ENCODE measurements around the gene PGK1.

DNA sequence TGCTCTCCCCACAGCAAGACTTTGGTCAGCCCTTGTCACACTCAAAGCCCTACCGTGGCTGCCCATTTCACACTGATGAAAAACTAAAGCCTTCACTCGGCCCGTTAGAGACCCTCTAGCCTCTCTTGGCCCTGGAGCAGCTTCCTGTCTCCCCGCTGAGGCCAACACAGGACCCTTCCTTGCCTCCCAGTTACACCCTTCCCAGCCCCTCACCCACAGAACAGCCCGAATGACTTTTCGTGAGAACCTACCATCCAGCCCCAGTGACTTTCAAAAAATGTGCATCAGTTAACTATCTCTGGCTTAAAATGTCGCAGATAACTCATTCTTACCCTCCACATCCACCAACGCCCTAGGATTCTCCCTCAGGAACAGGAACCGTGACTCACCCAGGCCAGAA, 36.2 kb downstream of the PGK1 start:
- TF ChIP-seq, protein P1, sequence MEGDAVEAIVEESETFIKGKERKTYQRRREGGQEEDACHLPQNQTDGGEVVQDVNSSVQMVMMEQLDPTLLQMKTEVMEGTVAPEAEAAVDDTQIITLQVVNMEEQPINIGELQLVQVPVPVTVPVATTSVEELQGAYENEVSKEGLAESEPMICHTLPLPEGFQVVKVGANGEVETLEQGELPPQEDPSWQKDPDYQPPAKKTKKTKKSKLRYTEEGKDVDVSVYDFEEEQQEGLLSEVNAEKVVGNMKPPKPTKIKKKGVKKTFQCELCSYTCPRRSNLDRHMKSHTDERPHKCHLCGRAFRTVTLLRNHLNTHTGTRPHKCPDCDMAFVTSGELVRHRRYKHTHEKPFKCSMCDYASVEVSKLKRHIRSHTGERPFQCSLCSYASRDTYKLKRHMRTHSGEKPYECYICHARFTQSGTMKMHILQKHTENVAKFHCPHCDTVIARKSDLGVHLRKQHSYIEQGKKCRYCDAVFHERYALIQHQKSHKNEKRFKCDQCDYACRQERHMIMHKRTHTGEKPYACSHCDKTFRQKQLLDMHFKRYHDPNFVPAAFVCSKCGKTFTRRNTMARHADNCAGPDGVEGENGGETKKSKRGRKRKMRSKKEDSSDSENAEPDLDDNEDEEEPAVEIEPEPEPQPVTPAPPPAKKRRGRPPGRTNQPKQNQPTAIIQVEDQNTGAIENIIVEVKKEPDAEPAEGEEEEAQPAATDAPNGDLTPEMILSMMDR (conservative IDR thresholded peaks at IDR 0.05; ENCODE audit: low read depth in 2 of 2), result no peak
- TF ChIP-seq EZH2 (IDR thresholded peaks at IDR 0.05; ENCODE audit: low read depth, unreplicated experiment) (no peak), POLR2AphosphoS5 (IDR thresholded peaks at IDR 0.05; ENCODE audit: low read depth) (no peak), ETS1 (IDR thresholded peaks at IDR 0.05) (no peak), EZH2phosphoT487 (IDR thresholded peaks at IDR 0.05; ENCODE audit: unreplicated experiment) (no peak)
- TF ChIP-seq, protein P2, sequence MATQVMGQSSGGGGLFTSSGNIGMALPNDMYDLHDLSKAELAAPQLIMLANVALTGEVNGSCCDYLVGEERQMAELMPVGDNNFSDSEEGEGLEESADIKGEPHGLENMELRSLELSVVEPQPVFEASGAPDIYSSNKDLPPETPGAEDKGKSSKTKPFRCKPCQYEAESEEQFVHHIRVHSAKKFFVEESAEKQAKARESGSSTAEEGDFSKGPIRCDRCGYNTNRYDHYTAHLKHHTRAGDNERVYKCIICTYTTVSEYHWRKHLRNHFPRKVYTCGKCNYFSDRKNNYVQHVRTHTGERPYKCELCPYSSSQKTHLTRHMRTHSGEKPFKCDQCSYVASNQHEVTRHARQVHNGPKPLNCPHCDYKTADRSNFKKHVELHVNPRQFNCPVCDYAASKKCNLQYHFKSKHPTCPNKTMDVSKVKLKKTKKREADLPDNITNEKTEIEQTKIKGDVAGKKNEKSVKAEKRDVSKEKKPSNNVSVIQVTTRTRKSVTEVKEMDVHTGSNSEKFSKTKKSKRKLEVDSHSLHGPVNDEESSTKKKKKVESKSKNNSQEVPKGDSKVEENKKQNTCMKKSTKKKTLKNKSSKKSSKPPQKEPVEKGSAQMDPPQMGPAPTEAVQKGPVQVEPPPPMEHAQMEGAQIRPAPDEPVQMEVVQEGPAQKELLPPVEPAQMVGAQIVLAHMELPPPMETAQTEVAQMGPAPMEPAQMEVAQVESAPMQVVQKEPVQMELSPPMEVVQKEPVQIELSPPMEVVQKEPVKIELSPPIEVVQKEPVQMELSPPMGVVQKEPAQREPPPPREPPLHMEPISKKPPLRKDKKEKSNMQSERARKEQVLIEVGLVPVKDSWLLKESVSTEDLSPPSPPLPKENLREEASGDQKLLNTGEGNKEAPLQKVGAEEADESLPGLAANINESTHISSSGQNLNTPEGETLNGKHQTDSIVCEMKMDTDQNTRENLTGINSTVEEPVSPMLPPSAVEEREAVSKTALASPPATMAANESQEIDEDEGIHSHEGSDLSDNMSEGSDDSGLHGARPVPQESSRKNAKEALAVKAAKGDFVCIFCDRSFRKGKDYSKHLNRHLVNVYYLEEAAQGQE (IDR thresholded peaks at IDR 0.05; ENCODE audit: unreplicated experiment), result no peak
